K562 (cell line): ENCODE results near the gene RAB31. TPM values are rescaled to one million over a fixed set of nuclear protein-coding genes. Genes with fewer than 3 reads are reported as not detected.

Source experiments
- CBX2 ChIP-seq: fragments of 200-600 bp; sonication (generic); IDR thresholded peaks from one replicate; pipeline ENCODE4 v1.6.1; 2012; ENCODE audit warnings: mild to moderate bottlenecking, low read length, inconsistent platforms; ENCODE audit not compliant: insufficient read depth, poor library complexity, severe bottlenecking
- CBX8 ChIP-seq: fragments of 200-600 bp; sonication (generic); IDR thresholded peaks from 2 replicates; pipeline ENCODE4 v1.6.1; 2012; ENCODE audit warnings: borderline replicate concordance, mixed run types, low read depth, mild to moderate bottlenecking, moderate library complexity, mixed read lengths, low read length, control low read depth, inconsistent platforms; ENCODE audit not compliant: poor library complexity, severe bottlenecking; ENCODE audit errors: extremely low read depth
- GATAD2A ChIP-seq: fragments of 450-650 bp; IDR thresholded peaks from 2 replicates; pipeline ENCODE4 v1.6.1; 2017
- HDAC6 ChIP-seq: IDR thresholded peaks from 2 replicates; pipeline ENCODE4 v1.6.1; 2012; ENCODE audit warnings: low read depth, mild to moderate bottlenecking, control low read depth, inconsistent platforms, low read length, moderate library complexity
- HEY1 ChIP-seq: fragments of 250-450 bp; sonication (Bioruptor Pico); IDR thresholded peaks from 2 replicates; pipeline ENCODE4 v1.5.0; 2020; ENCODE audit warnings: mild to moderate bottlenecking, moderate library complexity, borderline replicate concordance
- HMGXB4 ChIP-seq: sonication (generic); formaldehyde crosslinking; IDR thresholded peaks from 2 replicates; pipeline ENCODE4 v1.8.1; 2023; ENCODE audit warnings: mild to moderate bottlenecking, missing genetic modification reagents
- ILF3 ChIP-seq: fragments of 450-650 bp; IDR thresholded peaks from 2 replicates; pipeline ENCODE4 v1.6.1; 2018; ENCODE audit warnings: antibody characterized with exemption, mild to moderate bottlenecking, moderate library complexity, borderline replicate concordance
- MYNN ChIP-seq, 2 experiments: sonication (generic); formaldehyde crosslinking in 1 of 2; IDR thresholded peaks; 2 replicates each; pipeline versions ENCODE4 v1.5.0 to v1.6.1; 2016 to 2020; ENCODE audit warnings: antibody characterized with exemption in 1 of 2, missing genetic modification reagents in 1 of 2
- PRDM10 ChIP-seq: fragments of 450-650 bp; IDR thresholded peaks from 2 replicates; pipeline ENCODE4 v1.6.1; 2018; ENCODE audit not compliant: partially characterized antibody
- PTBP1 ChIP-seq: fragments of 200-400 bp; formaldehyde crosslinking; IDR thresholded peaks from 2 replicates; pipeline ENCODE4 v1.6.1; 2017; ENCODE audit warnings: low read depth, low read length
- TBP ChIP-seq: optimal IDR thresholded peaks from 2 replicates; pipeline ENCODE3; 2011; ENCODE audit warnings: low read depth, low read length, improper control_type of control experiment
- ZNF140 ChIP-seq: fragments of 250-450 bp; sonication (Bioruptor Pico); IDR thresholded peaks from 2 replicates; pipeline ENCODE4 v1.8.0; 2021; ENCODE audit warnings: moderate library complexity, mild to moderate bottlenecking, inconsistent platforms
- ZNF695 ChIP-seq: fragments of 450-650 bp; formaldehyde crosslinking; IDR thresholded peaks from 2 replicates; pipeline ENCODE4 v1.4.0; 2020; ENCODE audit warnings: mild to moderate bottlenecking, moderate library complexity
- ZNF766 ChIP-seq: fragments of 200-800 bp; sonication (Bioruptor generic); conservative IDR thresholded peaks from 2 replicates; pipeline ENCODE4 v1.6.1; 2016; ENCODE audit warnings: missing genetic modification characterization, missing compliant biosample characterization
- polyA plus RNA-seq, 8 experiments: library from polyadenylated mRNA; depleted of rRNA in 4 of 8; stranded (reverse) in 5 of 8; unstranded in 3 of 8; fragments of >200 nt; fragmentation: Nextera tagmentation in 2 of 8; fragmentation: Illumina TruSeq in 1 of 8; extraction: Ambion mirVana in 2 of 8; extraction: Trizol in 1 of 8; gene quantifications; 2 replicates each; pipeline versions ENCODE4 v1.2.1 to v1.2.3, GENCODE V29; 2011 to 2014; ENCODE audit warnings: inconsistent platforms in 1 of 8, missing spikeins in 1 of 8
- total RNA-seq, 7 experiments: library from RNA; depleted of rRNA in 6 of 7; stranded (reverse); fragments of >200 nt in 6 of 7; fragmentation: Illumina TruSeq in 2 of 7; extraction: Trizol in 2 of 7; gene quantifications; 2 replicates each; pipeline versions ENCODE4 v1.2.1 to v1.2.3, GENCODE V29; 2011 to 2021; ENCODE audit warnings: low replicate concordance in 1 of 7
- TF ChIP-seq, protein P1 (sequence below): fragments of 150-350 bp; conservative IDR thresholded peaks from 2 replicates; pipeline ENCODE4 v1.6.1; 2014; ENCODE audit warnings: low read length
- TF ChIP-seq, protein P2 (sequence below), 2 experiments: IDR thresholded peaks; 2 replicates each; pipeline ENCODE4 v1.6.1; 2012; ENCODE audit warnings: improper control_type of control experiment in 2 of 2, low read depth in 2 of 2, low read length in 2 of 2, borderline replicate concordance in 1 of 2

RAB31 gene
- total and polyA plus RNA-seq, 9 of the 15 experiments (the other 6 are each of a cell fraction or from before 2014, with no cell fraction given), result 20.7 to 70.4 (median 41.3) TPM

DNA sequence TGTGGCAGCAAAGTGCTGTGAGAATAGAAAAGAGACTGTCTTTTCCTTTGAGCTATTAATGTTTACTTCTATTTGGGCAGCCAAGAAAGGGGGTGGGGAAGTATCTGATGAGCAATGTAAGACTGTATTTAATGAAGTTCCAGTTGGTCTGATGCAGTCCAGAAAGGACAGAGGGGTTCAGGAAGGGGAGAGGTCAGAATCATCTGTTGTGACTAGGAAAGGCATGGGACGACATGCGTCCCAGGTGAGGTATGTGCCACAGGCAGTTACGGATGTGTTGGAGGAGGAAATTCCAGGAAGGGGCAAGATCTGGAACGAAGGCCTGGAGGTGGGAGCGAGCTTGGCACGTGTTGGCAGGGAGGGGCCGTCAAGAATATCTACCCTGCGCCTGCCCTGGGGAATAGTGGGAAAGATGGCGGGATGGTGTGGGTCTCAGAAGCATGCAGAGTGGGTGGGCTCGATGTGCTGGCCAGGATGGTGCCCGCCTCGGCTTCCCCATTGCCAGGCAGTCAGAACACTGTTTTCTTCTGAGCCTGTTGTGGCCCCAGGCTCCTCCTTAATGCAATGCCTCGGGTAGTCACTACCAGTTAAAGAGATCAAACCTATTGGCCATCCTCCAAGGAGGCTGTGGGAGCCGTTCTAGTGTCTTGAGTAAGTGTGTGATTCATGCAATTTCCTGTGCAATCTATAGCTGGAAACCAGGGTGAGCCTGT lies 119.8 kb downstream of the RAB31 start (continued):
- TF ChIP-seq PRDM10 (no peak), HEY1 (no peak), GATAD2A (no peak), CBX8 (no peak), CBX2 (no peak), MYNN (IDR thresholded peaks at IDR 0.05) (0 out of 2 replicates have a peak, but pooled peaks have one; percentile 27), MYNN (CRISPR knock-in tag; IDR thresholded peaks at IDR 0.05) (no peak), HDAC6 (no peak), ZNF766 (CRISPR knock-in tag) (peak; percentile 61; the same call in 1 of the 2 replicates), TBP (no peak), HMGXB4 (CRISPR knock-in tag) (no peak), ZNF695 (CRISPR knock-in tag) (no peak), PTBP1 (no peak), ZNF140 (CRISPR knock-in tag) (no peak), ILF3 (no peak)
- TF ChIP-seq, protein P1, sequence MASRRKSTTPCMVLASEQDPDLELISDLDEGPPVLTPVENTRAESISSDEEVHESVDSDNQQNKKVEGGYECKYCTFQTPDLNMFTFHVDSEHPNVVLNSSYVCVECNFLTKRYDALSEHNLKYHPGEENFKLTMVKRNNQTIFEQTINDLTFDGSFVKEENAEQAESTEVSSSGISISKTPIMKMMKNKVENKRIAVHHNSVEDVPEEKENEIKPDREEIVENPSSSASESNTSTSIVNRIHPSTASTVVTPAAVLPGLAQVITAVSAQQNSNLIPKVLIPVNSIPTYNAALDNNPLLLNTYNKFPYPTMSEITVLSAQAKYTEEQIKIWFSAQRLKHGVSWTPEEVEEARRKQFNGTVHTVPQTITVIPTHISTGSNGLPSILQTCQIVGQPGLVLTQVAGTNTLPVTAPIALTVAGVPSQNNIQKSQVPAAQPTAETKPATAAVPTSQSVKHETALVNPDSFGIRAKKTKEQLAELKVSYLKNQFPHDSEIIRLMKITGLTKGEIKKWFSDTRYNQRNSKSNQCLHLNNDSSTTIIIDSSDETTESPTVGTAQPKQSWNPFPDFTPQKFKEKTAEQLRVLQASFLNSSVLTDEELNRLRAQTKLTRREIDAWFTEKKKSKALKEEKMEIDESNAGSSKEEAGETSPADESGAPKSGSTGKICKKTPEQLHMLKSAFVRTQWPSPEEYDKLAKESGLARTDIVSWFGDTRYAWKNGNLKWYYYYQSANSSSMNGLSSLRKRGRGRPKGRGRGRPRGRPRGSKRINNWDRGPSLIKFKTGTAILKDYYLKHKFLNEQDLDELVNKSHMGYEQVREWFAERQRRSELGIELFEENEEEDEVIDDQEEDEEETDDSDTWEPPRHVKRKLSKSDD, result no peak; the same call in 1 of the 2 replicates
- TF ChIP-seq, protein P2, sequence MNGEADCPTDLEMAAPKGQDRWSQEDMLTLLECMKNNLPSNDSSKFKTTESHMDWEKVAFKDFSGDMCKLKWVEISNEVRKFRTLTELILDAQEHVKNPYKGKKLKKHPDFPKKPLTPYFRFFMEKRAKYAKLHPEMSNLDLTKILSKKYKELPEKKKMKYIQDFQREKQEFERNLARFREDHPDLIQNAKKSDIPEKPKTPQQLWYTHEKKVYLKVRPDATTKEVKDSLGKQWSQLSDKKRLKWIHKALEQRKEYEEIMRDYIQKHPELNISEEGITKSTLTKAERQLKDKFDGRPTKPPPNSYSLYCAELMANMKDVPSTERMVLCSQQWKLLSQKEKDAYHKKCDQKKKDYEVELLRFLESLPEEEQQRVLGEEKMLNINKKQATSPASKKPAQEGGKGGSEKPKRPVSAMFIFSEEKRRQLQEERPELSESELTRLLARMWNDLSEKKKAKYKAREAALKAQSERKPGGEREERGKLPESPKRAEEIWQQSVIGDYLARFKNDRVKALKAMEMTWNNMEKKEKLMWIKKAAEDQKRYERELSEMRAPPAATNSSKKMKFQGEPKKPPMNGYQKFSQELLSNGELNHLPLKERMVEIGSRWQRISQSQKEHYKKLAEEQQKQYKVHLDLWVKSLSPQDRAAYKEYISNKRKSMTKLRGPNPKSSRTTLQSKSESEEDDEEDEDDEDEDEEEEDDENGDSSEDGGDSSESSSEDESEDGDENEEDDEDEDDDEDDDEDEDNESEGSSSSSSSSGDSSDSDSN (IDR thresholded peaks at IDR 0.05; ENCODE audit: borderline replicate concordance in 1 of 2, low read depth in 2 of 2, low read length in 2 of 2), result no peak
